Liver (tissue), 9 donors: Measurements from ENCODE around the gene PSMA5. TPM values are rescaled to one million over a fixed set of nuclear protein-coding genes. Genes with fewer than 3 reads are reported as not detected.
"Not testable (repeated sequence)": the region's sequence is repeated elsewhere in the genome, so short reads cannot be mapped to it uniquely, and the experiment has no call there.

Source experiments
- DNase-seq: peaks from one replicate; pipeline ENCODE4 v3.0.0-alpha.2; 2017; ENCODE audit warnings: low spot score
- H3K27ac ChIP-seq, 2 donors: one replicate each; pipeline ENCODE4 v1.7.0; 2013; ENCODE audit warnings: inconsistent platforms in 2 of 2, low read length in 2 of 2, control low read depth in 1 of 2, low read depth in 1 of 2, mild to moderate bottlenecking in 1 of 2
- H3K27me3 ChIP-seq, 4 donors: one replicate each; pipeline versions ENCODE4 v1.6.1 to v1.7.0; 2013; ENCODE audit warnings: low read length in 3 of 4, inconsistent platforms in 1 of 4, mild to moderate bottlenecking in 1 of 4, moderate library complexity in 1 of 4; ENCODE audit not compliant: control insufficient read depth in 4 of 4, insufficient read depth in 4 of 4
- H3K36me3 ChIP-seq, 4 donors: one replicate each; pipeline versions ENCODE4 v1.6.1 to v1.7.0; 2013; ENCODE audit warnings: low read length in 3 of 4, mild to moderate bottlenecking in 3 of 4, low read depth in 1 of 4, moderate library complexity in 1 of 4; ENCODE audit not compliant: control insufficient read depth in 4 of 4, insufficient read depth in 3 of 4
- H3K4me1 ChIP-seq, 4 donors: one replicate each; pipeline versions ENCODE4 v1.6.1 to v1.7.0; 2013; ENCODE audit warnings: low read length in 3 of 4, mild to moderate bottlenecking in 3 of 4, moderate library complexity in 1 of 4; ENCODE audit not compliant: control insufficient read depth in 4 of 4, insufficient read depth in 4 of 4
- H3K4me3 ChIP-seq, 3 donors: one replicate each; pipeline versions ENCODE4 v1.6.1 to v1.7.0; 2013; ENCODE audit warnings: low read length in 3 of 3, control low read depth in 1 of 3, low read depth in 1 of 3, mild to moderate bottlenecking in 1 of 3
- H3K9ac ChIP-seq, 2 donors: one replicate each; pipeline ENCODE4 v1.7.0; 2013; ENCODE audit warnings: low read length in 2 of 2, mild to moderate bottlenecking in 2 of 2, moderate library complexity in 2 of 2, control low read depth in 1 of 2, low read depth in 1 of 2
- H3K9me3 ChIP-seq, 4 donors: one replicate each; pipeline versions ENCODE4 v1.6.1 to v1.7.0; 2013; ENCODE audit warnings: low read length in 3 of 4; ENCODE audit not compliant: control insufficient read depth in 4 of 4
- FOXA1 ChIP-seq: IDR thresholded peaks from 2 replicates; pipeline ENCODE4 v1.6.1; 2016; ENCODE audit warnings: antibody characterized with exemption
- GABPA ChIP-seq, 2 donors: IDR thresholded peaks in 1 of 2; conservative IDR thresholded peaks in 1 of 2; 2 replicates each; pipeline ENCODE4 v1.6.1; 2016; ENCODE audit warnings: antibody characterized with exemption in 2 of 2, mild to moderate bottlenecking in 1 of 2, moderate library complexity in 1 of 2
- HNF4A ChIP-seq, 2 donors: conservative IDR thresholded peaks; 2 replicates each; pipeline ENCODE4 v1.6.1; 2016; ENCODE audit warnings: antibody characterized with exemption in 2 of 2, mild to moderate bottlenecking in 2 of 2
- MAX ChIP-seq: IDR thresholded peaks from 2 replicates; pipeline ENCODE4 v1.6.1; 2016; ENCODE audit warnings: antibody characterized with exemption
- NR2F2 ChIP-seq: IDR thresholded peaks from 2 replicates; pipeline ENCODE4 v1.6.1; 2016; ENCODE audit warnings: antibody characterized with exemption
- RAD21 ChIP-seq, 2 donors: IDR thresholded peaks; 2 replicates each; pipeline ENCODE4 v1.6.1; 2016; ENCODE audit warnings: antibody characterized with exemption in 2 of 2, mild to moderate bottlenecking in 2 of 2
- RXRA ChIP-seq, 2 donors: IDR thresholded peaks; 2 replicates each; pipeline ENCODE4 v1.6.1; 2017 to 2018; ENCODE audit warnings: antibody characterized with exemption in 2 of 2, mild to moderate bottlenecking in 1 of 2
- SP1 ChIP-seq: IDR thresholded peaks from 2 replicates; pipeline ENCODE4 v1.6.1; 2018; ENCODE audit warnings: antibody characterized with exemption, mild to moderate bottlenecking
- TAF1 ChIP-seq: conservative IDR thresholded peaks from 2 replicates; pipeline ENCODE4 v1.6.1; 2016; ENCODE audit warnings: antibody characterized with exemption, mild to moderate bottlenecking
- YY1 ChIP-seq: IDR thresholded peaks from 2 replicates; pipeline ENCODE4 v1.6.1; 2016; ENCODE audit warnings: antibody characterized with exemption, mild to moderate bottlenecking
- WGBS: extraction: QIAGEN DNeasy Blood & Tissue Kit; methylation state at CpG from one replicate; pipeline ENCODE4 v1.1.7; 2013; 5-methylcytosine and 5-hydroxymethylcytosine counted together
- polyA plus RNA-seq, 2 donors: library from polyadenylated mRNA; stranded (reverse) in 1 of 2; unstranded in 1 of 2; fragments of 200-250 nt in 1 of 2; fragments of >200 nt in 1 of 2; fragmentation: Nextera tagmentation in 1 of 2; extraction: Ambion mirVana in 1 of 2; gene quantifications; one replicate each; pipeline versions ENCODE4 v1.2.1 to v1.2.3, GENCODE V29; 2013 to 2015
- total RNA-seq, 2 donors: library from RNA; depleted of rRNA; stranded (reverse); fragments of >200 nt; gene quantifications; one replicate each; pipeline ENCODE4 v1.2.3, GENCODE V29; 2014
- TF ChIP-seq, protein P1 (sequence below): fragments of 150-350 bp; IDR thresholded peaks from 2 replicates; pipeline ENCODE4 v1.5.1; 2017; ENCODE audit warnings: improper control_type of control experiment, low read depth, low read length; ENCODE audit not compliant: missing input control
- TF ChIP-seq, protein P2 (sequence below): IDR thresholded peaks from 2 replicates; pipeline ENCODE4 v1.6.1; 2016; ENCODE audit warnings: antibody characterized with exemption, mild to moderate bottlenecking
- TF ChIP-seq, protein P3 (sequence below): IDR thresholded peaks from 2 replicates; pipeline ENCODE4 v1.6.1; 2016; ENCODE audit warnings: antibody characterized with exemption
- donor health status: healthy.
- donor health status: healthy.
- donor health status: healthy.
- donor health status: healthy.
- donor health status: healthy.

The PSMA5 gene
- total and polyA plus RNA-seq, 4 donors: 26.3 to 88.6 (median 67.9) TPM

GRCh38 chr1:109377698-109378097 lies 48.5 kb downstream of the PSMA5 start:
- TF ChIP-seq FOXA1: no peak
- TF ChIP-seq, protein P1, sequence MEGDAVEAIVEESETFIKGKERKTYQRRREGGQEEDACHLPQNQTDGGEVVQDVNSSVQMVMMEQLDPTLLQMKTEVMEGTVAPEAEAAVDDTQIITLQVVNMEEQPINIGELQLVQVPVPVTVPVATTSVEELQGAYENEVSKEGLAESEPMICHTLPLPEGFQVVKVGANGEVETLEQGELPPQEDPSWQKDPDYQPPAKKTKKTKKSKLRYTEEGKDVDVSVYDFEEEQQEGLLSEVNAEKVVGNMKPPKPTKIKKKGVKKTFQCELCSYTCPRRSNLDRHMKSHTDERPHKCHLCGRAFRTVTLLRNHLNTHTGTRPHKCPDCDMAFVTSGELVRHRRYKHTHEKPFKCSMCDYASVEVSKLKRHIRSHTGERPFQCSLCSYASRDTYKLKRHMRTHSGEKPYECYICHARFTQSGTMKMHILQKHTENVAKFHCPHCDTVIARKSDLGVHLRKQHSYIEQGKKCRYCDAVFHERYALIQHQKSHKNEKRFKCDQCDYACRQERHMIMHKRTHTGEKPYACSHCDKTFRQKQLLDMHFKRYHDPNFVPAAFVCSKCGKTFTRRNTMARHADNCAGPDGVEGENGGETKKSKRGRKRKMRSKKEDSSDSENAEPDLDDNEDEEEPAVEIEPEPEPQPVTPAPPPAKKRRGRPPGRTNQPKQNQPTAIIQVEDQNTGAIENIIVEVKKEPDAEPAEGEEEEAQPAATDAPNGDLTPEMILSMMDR: no peak
- no peak for TF ChIP-seq HNF4A (conservative IDR thresholded peaks at IDR 0.05)
- TF ChIP-seq, protein P2, sequence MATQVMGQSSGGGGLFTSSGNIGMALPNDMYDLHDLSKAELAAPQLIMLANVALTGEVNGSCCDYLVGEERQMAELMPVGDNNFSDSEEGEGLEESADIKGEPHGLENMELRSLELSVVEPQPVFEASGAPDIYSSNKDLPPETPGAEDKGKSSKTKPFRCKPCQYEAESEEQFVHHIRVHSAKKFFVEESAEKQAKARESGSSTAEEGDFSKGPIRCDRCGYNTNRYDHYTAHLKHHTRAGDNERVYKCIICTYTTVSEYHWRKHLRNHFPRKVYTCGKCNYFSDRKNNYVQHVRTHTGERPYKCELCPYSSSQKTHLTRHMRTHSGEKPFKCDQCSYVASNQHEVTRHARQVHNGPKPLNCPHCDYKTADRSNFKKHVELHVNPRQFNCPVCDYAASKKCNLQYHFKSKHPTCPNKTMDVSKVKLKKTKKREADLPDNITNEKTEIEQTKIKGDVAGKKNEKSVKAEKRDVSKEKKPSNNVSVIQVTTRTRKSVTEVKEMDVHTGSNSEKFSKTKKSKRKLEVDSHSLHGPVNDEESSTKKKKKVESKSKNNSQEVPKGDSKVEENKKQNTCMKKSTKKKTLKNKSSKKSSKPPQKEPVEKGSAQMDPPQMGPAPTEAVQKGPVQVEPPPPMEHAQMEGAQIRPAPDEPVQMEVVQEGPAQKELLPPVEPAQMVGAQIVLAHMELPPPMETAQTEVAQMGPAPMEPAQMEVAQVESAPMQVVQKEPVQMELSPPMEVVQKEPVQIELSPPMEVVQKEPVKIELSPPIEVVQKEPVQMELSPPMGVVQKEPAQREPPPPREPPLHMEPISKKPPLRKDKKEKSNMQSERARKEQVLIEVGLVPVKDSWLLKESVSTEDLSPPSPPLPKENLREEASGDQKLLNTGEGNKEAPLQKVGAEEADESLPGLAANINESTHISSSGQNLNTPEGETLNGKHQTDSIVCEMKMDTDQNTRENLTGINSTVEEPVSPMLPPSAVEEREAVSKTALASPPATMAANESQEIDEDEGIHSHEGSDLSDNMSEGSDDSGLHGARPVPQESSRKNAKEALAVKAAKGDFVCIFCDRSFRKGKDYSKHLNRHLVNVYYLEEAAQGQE: no peak
- TF ChIP-seq SP1: no peak
- TF ChIP-seq, protein P3, sequence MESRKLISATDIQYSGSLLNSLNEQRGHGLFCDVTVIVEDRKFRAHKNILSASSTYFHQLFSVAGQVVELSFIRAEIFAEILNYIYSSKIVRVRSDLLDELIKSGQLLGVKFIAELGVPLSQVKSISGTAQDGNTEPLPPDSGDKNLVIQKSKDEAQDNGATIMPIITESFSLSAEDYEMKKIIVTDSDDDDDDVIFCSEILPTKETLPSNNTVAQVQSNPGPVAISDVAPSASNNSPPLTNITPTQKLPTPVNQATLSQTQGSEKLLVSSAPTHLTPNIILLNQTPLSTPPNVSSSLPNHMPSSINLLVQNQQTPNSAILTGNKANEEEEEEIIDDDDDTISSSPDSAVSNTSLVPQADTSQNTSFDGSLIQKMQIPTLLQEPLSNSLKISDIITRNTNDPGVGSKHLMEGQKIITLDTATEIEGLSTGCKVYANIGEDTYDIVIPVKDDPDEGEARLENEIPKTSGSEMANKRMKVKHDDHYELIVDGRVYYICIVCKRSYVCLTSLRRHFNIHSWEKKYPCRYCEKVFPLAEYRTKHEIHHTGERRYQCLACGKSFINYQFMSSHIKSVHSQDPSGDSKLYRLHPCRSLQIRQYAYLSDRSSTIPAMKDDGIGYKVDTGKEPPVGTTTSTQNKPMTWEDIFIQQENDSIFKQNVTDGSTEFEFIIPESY: no peak
- TF ChIP-seq YY1: no peak
- TF ChIP-seq MAX: no peak
- no peak for TF ChIP-seq GABPA (IDR thresholded peaks at IDR 0.05 in 1 of 2, conservative IDR thresholded peaks at IDR 0.05 in 1 of 2)
- no peak for TF ChIP-seq NR2F2
- no peak for TF ChIP-seq RAD21 (IDR thresholded peaks at IDR 0.05)
- no peak for TF ChIP-seq TAF1
- TF ChIP-seq RXRA (IDR thresholded peaks at IDR 0.05): no peak
- 97% methylated on average over 4 of the region's 4 CpGs for WGBS
- H3K27ac ChIP-seq: no peak overlapping the region
- H3K9ac ChIP-seq: no peak overlapping the region
- no peaks in the 10 kb centered on the region for H3K4me1 ChIP-seq
- H3K27me3 ChIP-seq: no peaks in the 10 kb centered on the region
- no peaks in the 10 kb centered on the region for H3K9me3 ChIP-seq
- no peak for DNase-seq
- H3K4me3 ChIP-seq: no peak overlapping the region
- H3K36me3 ChIP-seq: no peaks in the 10 kb centered on the region

- not testable (repeated sequence) for H3K27ac ChIP-seq, H3K36me3 ChIP-seq, H3K27me3 ChIP-seq, DNase-seq, H3K9ac ChIP-seq, H3K9me3 ChIP-seq, H3K4me3 ChIP-seq, H3K4me1 ChIP-seq
- WGBS: 98% methylated on average over 2 of the region's 2 CpGs
These were observed 52.6 kb downstream of the PSMA5 start for GRCh38 chr1:109373696-109374095.
